IPS DF 4.7 (cell line): ENCODE results near the gene TESK2.
"Not testable (repeated sequence)": the region's sequence is repeated elsewhere in the genome, so short reads cannot be mapped to it uniquely, and the experiment has no call there.

Experiments
- DNase-seq: peaks from one replicate; pipeline ENCODE4 v3.0.0-alpha.2; 2013; ENCODE audit warnings: low spot score; ENCODE audit errors: extremely low read depth

The TESK2 gene

DNA sequence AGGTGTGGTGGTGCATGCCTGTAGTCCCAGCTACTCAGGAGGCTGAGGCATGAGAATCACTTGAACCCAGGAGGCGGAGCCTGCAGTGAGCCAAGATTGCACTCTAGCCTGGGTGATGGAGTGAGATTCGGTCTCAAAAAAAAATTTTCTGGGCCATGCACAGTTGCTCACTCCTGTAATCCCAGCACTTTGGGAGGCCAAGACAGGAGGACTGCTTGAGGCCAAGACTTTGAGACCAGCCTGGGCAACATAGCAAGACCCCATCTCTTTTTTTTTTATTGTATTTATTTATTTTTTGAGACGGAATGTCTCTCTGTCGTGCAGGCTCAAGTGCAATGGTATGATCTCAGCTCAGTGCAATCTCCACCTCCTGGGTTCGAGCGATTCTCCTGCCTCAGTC lies 16.8 kb downstream of the TESK2 start:
- not testable (repeated sequence) for DNase-seq

DNA sequence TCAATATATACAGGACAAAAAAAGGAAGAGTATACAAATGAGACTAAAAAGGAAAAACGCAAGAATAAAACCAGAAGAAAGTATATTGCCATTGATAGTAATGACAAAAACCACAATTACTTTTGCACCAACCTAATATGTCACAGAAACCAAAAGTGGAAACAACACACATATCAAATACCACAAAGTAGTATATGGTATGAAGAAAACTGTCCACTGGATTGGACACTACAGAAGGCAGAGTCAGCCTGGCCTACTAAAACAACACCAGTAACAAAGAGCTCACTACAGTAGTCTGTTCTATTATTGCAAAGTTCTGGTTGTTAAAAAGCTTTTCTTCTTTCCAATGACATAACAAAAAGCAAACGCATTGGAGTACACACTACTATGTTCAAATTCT lies 17.7 kb downstream of the TESK2 start:
- no peak for DNase-seq

DNA sequence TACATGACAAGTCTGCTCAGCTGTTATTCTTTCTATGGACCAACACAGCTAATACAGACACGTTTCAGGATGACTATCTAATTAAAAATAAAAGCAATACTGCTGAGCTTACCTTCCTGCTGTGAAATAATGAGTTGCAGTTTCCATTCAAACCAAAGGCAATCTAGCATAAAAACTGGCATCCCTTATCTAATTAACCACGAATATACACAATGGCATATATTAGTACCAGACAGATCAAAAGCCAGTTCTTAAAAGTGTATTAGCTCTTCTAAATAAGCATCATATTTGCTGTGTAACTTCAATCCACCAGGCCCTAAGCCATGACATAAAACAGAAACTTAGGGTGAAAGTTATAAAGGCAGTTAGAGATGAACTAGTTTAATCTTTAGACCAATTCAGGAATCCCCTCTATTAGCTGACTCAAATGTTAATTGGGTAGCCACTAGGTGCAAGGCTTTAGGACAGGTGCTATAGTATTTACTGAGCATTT lies 20.6 kb downstream of the TESK2 start:
- no peak for DNase-seq

DNA sequence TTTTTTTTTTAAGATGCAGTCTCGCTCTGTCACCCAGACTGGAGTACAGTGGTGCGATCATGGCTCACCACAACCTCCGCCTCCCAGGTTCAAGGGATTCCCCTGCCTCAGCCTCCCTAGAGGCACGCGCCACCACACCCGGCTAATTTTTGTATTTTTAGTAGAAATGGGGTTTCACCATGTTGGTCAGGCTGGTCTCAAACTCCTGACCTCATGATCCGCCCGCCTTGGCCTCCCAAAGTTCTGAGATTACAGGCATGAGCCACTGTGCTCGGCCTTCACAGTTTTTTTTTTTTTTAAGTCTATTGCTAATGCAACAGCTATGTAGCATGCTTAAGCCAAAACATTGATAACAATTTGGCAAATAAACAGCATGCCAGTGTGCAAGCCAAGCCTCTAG lies 23.6 kb downstream of the TESK2 start:
- not testable (repeated sequence) for DNase-seq

DNA sequence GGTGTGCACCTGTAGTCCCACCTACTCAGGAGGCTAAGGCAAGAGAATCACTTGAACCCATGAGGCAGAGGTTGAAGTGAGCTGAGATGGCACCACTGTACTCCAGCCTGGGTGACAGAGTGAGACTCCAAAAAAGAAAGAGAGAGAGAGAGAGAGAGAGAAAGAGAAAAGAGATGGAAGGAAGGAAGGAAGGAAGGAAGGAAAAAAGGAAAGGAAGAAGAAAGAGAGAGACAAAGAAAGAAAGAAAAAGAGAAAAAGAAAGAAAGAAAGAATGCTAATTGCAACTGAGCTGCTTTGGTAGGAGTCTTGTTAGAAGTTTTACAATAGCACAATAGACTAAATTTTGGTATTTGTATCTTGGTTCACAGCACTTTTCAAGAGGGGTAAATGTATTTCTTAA lies 25.7 kb downstream of the TESK2 start:
- DNase-seq: no peak

DNA sequence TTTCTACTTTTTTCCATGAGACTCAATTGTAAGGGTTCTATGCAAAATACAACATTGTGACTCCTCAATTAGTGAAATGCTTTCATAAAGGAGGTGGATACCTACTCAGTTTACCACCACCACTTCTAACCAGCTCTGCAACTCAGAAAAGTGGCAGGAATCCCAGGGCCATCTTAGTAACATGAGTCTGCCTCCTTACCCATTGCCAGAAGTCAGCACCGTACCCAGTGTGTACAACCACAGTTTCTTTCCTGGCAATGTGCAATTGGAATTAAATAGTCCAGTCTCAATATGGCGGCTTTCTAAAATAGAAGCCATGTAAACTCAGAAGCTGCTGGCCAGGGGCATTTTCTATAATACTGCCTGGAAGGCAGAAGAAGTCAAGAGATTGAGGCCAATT lies 32.1 kb downstream of the TESK2 start:
- DNase-seq: no peak

DNA sequence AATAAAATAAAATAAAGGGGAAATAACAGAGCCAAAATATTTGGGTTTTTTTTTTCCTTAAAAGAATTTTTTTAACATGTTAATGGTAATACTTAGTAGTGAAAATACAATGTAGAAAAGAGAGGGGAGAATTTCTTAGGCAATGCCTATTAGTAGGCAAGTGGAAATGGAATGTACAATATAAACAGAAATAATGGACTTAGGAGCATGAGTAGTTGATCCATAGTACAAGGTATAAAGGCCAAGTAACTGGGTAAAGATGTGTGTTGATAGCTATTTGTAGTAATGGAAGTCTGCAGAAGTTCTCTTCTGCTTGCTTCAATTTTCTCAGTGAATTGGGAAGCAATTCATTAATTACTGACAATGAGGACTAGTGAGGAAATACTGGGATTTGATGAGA lies 34.4 kb downstream of the TESK2 start:
- DNase-seq: no peak

DNA sequence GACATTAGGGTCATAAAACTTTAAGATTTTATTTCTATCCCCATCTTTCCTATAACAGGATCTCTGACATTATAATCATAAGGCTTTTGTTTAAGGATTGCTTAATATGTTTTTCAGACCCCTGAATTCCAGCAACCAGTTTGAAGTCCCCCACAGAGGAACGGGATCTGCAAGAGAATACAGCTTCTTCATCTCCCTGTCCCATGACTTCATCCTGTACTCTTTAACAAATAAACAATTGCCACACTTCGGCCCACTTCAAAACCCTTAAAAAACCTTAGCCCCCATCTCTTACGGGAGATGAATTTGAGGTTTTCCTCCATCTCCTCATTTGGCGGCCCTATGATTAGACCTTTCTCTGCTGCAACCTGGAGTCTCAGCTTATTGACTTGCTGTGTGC lies 35.8 kb downstream of the TESK2 start:
- no peak for DNase-seq

DNA sequence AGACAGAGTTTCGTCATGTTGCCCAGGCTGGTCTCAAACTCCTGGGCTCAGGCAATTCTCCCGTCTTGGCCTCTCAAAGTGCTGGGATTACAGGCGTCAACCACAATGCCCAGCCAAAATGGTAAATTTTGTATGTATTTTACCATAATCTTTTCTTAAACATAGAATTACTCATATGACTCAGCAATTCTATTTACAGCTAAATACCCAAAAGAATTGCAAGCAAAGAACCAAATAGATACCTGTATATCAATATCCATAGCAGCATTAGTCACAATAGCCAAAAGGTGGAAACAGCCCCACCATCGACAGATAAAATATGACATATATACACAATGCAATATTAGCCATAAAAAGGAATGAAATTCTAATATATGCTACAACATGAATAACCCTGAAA lies 36.5 kb downstream of the TESK2 start:
- no peak for DNase-seq

DNA sequence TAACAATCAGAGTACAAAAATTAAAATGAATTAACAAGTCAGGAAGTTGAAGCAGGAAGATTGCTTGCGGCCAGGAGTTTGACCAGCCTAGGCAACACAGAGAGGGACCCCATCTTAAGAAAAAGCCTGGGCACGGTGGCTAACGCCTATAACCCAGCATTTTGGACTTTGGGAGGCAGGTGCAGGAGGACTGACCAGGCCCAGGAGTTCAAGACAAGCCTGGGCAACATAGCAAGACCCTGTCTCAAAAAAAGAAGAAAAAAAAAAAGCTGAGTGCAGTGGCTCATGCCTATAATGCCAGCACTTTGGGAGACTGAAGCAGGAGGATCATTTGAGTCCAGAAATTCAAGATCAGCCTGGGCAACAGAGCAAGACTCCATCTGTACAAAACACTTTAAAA lies 38.5 kb downstream of the TESK2 start:
- DNase-seq: no peak

DNA sequence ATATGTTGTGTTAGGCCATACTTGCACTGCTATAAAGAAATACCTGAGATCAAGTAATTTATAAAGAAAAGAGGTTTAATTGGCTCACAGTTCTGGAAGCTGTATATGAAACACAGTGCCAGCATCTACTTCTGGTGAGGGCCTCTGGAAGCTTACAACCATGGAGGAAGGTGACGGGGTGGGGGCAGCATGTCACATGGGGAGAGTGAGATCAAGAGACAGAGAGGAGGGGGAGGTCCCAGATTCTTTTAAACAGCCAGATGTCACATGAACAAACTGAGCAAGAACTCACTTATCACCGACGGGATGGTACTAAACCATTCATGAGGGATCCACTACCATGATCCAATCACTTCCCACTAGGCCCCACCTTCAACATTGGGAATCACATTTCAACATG lies 42.6 kb downstream of the TESK2 start:
- no peak for DNase-seq

DNA sequence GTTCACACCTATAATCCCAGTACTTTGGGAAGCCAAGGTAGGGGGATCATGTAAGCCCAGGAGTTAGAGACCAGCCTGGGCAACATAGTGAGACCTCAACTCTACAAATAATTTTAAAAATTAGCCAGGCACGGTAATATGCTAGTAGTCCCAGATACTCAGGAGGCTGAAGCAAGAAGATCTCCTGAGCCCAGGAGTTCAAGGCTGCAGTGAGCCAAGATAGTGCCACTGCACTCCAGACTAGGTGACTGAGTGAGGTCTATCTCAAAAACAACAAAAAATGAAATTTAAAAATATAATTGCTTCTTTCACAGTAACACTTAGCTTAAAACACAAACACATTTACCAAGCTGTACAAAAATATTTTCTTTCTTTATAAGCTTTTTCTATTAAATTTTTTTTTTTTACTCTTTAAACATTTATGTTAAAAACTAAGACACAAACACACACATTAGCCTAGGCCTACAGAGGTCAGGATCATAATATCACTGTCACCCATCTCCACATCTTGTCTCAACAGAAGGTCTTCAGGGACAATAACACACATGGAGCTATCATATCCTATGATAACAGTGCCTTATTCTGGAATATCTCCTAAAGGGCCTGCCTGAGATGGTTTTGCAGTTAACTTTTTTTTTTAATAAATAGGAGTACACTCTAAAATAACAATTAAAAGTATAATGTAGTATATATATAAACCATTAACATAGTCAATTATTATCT lies 43.9 kb downstream of the TESK2 start:
- DNase-seq: no peak

DNA sequence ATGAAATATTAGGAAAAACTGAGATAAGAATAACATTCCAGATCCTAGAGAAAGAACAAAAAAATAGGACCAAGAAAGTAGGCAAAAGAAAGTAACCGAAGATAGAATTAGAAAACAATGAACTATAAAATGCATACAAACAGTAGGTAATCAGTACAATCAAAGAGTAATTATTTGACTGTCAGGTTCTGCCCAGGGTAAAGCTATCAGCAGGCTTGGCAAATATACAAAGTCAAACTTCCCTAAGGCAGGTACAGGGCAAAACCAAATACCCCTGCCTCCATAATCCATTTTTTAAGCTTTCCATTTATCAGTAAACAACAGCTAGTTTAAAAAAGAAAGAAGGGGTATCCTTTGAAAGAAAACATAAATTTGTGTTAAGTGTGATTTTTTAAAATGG lies 44.4 kb downstream of the TESK2 start:
- DNase-seq: no peak

DNA sequence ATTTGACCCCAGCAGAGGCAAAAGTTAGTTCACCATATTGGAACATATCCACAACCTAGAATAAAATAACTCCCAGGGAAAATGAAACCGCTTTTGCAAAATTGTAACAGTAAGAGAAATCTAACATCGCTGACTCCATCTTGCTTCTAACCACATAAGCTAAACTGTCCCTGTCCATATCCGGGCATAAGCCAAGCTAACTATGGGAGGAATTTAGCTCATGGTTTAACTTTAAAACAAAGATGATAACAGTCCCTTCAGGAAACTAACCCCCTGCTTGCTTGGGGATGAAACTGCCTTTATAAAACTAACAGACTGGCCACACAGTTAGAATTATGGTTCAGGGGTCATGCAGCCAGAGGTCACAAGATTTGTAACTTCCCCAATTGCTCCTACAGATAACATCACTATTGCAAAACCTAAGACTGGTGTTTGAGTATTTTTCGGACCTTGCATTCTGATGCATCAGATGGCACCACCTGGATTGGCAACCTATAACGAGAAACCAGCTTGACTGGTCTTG lies 46.3 kb downstream of the TESK2 start:
- no peak for DNase-seq

DNA sequence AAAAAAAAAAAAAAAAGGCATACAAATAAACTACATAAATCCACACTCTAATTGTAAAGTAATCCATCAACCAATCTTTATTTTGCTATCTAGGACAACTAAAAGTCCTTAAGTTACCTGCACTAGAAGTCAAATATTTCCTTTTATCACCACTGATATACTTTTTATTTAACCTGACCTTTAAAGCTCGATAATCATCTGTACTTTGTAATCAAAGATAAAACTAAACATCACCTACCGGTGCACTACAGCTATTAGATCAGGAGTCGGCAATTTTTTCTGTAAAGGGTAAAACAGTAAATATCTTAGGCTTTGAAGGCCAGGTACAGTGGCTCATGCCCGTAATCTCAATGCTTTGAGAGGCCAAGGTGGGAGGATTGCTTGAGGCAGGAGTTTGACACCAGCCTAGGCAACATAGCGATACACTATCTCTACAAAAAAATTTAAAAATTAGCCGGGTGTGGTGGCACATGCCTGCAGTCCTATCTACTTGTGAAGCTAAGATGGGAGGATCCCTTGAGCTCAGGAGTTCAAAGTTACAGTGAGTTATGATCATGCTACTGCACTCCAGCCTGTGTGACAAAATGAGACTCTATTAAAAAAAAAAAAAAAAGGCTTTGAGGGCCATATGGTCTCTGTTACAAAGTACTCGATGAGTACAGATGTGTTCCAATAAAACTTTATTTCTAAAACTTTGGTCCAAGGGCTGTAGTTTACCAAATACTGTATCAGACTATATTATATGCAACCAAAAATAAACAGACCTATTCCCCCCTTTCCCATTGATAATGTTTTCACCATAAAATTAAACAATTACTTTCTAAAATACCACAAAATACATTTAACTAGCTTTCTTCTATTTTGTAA lies 47.1 kb downstream of the TESK2 start:
- DNase-seq: no peak

DNA sequence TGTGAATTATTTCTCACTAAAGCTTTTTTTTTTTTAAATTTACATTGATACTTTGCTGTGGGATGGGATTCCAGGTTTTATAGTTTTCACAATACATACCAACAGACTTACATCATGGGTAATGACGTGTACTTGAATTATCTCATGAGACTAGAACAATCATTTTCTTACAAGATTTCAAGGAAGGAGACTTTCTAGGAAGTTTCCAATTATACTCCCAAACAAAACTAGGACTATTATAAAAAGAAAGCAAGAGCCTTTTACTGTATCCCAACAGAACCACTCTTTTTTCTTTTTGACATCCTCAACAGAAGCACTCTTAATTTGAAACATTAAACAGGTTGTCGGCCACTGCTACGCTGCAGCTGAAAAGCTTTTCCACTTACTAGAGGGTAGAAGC lies 48.7 kb downstream of the TESK2 start:
- no peak for DNase-seq

DNA sequence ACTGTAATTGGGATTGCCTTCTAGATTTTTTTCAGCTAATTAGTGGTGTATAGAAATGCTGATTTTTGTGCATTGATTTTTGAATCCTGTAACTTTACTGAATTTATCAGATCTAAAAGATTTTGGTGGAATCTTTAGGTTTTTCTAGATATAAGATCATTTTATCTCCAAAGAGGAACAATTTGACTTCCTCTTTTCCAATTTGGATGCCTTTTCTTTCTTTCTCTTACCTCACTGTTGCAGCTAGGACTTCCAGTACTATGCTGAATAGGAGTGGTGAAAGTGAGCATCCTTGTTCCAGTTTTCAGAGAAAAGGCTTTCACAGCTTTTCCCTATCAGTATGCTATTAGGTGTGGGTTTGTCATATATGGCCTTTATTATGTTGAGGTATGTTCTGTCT lies 53.6 kb downstream of the TESK2 start:
- DNase-seq: no peak

DNA sequence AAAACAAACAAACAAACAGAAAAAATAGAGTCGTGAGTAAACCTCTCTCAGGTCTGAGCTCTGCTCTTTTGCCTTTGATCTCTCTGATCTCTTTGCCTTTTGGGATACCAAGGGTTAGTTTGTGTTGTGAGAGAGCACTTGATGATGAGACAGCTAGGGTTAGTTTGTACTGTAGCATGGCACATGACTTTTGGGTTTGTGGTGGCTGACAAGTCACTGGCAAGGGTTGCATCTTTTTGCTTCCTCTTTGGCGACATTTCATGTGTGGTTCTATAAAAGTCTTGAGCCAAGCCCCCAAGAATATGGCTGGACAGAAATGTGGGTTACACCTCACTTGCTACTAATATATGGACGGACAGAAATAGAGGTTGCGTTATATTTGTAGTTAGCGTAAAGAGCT lies 60.5 kb downstream of the TESK2 start:
- DNase-seq: no peak

DNA sequence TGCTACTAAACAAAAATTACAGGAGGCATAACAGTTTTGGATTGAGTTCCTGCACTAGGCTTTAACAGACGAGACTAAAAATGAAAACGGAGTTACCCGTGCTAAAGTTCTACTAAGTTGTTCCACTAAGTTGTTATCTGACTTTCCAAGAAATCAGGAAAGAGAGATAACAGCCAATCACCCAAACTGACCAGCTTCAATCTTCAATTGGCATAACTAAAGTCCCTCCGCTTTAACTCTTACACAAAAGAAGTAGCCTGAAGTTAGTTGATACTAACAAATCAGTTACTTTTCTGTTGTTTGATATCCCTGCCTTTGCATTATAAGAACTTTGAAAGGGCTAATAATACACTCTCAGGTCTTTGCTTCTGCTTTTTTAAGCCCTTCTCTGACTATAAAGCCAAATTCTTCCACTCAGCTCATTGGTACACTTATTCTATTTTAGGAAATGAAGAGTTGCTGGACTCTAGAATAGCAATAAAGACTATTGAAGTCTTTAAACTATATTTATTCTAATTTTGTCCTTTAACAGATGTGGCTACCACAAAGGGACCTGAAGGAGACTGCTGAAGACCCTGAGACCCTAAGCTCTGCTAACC lies 61.3 kb downstream of the TESK2 start:
- no peak for DNase-seq

DNA sequence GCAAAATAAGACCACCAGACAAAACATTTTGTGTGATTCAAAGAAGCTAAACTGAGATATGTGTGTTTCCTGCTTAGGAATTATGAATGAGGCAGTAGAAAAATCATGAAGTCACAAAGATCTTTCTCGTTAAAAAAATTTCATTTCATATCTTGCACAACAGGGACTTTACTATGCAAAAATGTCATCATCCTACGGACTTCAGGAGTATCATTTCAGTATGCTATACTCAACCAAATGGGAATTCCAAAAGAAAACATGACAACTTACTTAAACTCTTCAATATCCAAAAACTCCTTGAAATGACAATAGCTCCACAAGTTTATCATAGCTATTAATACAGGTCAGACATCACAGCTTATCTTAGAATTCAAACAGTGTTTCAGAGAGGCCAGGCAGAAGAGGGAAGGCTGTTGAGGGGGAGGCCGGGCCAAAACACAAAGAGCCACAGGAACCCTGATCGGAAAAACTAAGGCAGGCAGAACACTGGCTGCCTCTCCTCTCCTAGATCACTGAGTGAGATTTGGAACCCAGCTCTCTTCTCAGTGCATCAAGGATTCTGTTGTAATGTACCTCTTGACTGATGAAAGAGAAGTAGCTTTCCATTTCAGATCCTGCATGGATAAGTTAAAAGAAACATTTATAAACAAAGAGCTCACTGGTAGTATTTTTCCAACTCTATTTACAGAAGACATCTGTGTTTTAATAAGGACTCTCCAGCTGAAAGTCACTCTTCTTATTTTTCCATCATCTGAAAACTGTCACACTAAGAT lies 66.9 kb downstream of the TESK2 start:
- no peak for DNase-seq

DNA sequence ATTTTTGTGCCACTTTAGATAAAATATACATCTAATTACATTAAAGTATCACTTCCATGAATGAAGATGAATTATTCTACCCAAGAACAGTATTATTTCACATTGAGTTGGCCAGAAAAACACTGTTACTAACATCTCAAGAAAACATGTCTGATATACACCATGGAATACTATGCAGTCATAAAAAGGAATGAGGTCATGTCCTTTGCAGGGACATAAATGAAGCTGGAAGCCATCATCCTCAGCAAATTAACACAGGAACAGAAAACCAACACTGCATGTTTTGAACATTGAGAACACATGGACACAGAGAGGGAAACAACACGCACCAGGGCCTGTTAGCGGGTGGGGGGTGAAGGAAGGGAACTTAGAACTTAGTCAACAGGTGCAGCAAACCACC lies 69.0 kb downstream of the TESK2 start:
- no peak for DNase-seq
